BJ (cell line): ENCODE results near the gene ARHGEF10L. TPM values are rescaled to one million over a fixed set of nuclear protein-coding genes. Genes with fewer than 3 reads are reported as not detected.

Experiments used
- CTCF ChIA-PET: fragments of 350-600 bp; formaldehyde crosslinking; extraction: SDS; loops from one replicate; lab custom pipeline; 2021; ENCODE audit warnings: antibody characterized with exemption, inconsistent platforms; lab: Yijun Ruan, JAX
- POLR2A ChIA-PET: fragments of 300-600 bp; sonication (Branson Sonifier 250); formaldehyde crosslinking; extraction: SDS; loops from one replicate; lab custom pipeline; 2021; ENCODE audit warnings: antibody characterized with exemption; lab: Charles Lee
- DNase-seq: peaks from one replicate; pipeline ENCODE4 v3.0.0-alpha.2; 2011; ENCODE audit warnings: low read depth
- H3K27me3 ChIP-seq: 2 replicates; pipeline ENCODE4 v1.6.0; 2011; ENCODE audit warnings: low read length; ENCODE audit not compliant: control insufficient read depth, insufficient read depth
- H3K36me3 ChIP-seq: 2 replicates; pipeline ENCODE4 v1.5.1; 2011; ENCODE audit warnings: low read length; ENCODE audit not compliant: control insufficient read depth, insufficient read depth
- H3K4me3 ChIP-seq: 2 replicates; pipeline ENCODE4 v1.5.1; 2011; ENCODE audit warnings: low read depth, mild to moderate bottlenecking, control low read depth, low read length
- polyA plus RNA-seq: library from polyadenylated mRNA; depleted of rRNA; stranded (reverse); fragments of >200 nt; gene quantifications from 2 replicates; pipeline ENCODE4 v1.2.3, GENCODE V29; 2011
- TF ChIP-seq, protein P1 (sequence below): IDR thresholded peaks from 2 replicates; pipeline ENCODE4 v1.5.1; 2011; ENCODE audit warnings: low read depth, mild to moderate bottlenecking, control low read depth, inconsistent platforms, low read length, moderate library complexity; ENCODE audit not compliant: insufficient read depth

The ARHGEF10L gene
- polyA plus RNA-seq, 1 experiment, result 12.5 TPM

DNA sequence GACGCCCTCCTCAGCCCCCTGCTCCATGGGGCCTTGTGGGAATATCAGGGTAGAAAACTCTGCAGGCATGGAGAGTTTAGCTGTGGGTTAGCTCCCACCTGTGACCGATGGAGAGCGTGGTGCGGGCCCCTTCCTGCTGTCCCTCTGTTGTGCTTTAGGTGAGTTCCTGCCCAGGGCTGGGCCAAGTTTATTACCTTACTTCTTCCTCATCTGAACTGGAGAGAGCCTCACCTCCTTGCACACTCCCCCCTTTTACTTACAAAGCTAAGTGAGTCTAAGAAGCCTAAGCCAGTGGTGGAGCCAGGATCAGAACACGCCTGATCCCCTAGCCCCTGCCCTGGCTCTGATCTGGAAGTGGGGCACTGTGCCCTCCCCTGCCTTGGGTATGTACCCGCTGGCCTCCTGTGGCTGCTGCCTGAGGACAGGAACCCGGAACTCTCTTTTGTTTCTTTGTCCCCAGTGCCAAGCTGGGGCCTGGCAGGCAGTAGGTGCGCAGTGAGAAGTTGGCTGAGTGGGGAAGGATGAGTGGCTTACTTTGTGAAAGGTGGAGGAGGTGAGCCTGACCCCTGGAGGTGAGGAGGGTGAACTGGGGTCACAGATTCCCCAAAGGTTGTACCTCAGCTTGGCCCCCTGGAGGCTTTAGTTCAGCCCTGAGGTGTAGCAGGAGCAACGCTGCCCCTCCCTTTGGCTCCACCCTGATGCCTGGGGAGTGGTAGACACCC is 32.9 kb downstream of the ARHGEF10L start:
- ChIA-PET POLR2A (no interaction called here), CTCF (interaction anchor here (1.0 to 2.1 kb wide), 5 partner anchors 10 to 70 kb away, joined by 3 to 8 read pairs (median 5); no protein-coding TSS in a partner anchor)
- Histone ChIP-seq H3K36me3 (no peaks in the 10 kb centered on the region), H3K4me3 (no peak overlapping the region), H3K27me3 (no peaks in the 10 kb centered on the region)
- no peak for DNase-seq
- TF ChIP-seq, protein P1, sequence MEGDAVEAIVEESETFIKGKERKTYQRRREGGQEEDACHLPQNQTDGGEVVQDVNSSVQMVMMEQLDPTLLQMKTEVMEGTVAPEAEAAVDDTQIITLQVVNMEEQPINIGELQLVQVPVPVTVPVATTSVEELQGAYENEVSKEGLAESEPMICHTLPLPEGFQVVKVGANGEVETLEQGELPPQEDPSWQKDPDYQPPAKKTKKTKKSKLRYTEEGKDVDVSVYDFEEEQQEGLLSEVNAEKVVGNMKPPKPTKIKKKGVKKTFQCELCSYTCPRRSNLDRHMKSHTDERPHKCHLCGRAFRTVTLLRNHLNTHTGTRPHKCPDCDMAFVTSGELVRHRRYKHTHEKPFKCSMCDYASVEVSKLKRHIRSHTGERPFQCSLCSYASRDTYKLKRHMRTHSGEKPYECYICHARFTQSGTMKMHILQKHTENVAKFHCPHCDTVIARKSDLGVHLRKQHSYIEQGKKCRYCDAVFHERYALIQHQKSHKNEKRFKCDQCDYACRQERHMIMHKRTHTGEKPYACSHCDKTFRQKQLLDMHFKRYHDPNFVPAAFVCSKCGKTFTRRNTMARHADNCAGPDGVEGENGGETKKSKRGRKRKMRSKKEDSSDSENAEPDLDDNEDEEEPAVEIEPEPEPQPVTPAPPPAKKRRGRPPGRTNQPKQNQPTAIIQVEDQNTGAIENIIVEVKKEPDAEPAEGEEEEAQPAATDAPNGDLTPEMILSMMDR, result no peak

DNA sequence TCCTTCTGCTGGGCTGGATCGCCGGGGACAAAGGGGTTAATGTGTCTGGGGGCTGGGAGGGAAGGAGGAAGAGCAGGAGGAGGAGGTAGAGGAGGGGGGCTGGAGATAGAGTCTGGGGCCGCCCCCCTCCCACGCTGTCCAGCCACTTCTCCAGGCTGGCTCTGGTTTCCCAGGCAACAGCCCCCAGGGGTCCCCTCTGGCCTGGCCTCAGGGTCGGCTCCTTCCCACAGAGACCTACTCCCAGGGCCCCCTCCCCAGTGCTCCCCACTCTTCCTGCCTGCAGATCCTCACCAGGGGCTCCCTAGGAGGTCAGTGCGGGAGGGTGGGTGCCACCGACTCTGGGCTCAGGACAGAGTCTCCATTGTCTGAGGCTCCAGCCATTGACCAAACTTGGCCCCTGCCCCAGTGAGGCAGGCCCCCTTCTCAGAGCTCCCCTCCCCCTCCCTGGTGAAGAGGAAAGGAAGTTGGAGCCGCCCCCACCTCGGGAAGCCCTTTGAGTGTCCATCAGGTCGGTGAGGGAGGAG is 34.1 kb downstream of the ARHGEF10L start:
- no peaks in the 10 kb centered on the region for H3K36me3 ChIP-seq
- no peaks in the 10 kb centered on the region for H3K27me3 ChIP-seq
- POLR2A ChIA-PET, result no interaction called here
- no peak for DNase-seq
- TF ChIP-seq, protein P1, result no peak
- CTCF ChIA-PET, result interaction anchor here (0.6 to 2.1 kb wide), 8 partner anchors 9 to 149 kb away, joined by 3 to 8 read pairs (median 4); no protein-coding TSS in a partner anchor
- H3K4me3 ChIP-seq, result no peak overlapping the region

DNA sequence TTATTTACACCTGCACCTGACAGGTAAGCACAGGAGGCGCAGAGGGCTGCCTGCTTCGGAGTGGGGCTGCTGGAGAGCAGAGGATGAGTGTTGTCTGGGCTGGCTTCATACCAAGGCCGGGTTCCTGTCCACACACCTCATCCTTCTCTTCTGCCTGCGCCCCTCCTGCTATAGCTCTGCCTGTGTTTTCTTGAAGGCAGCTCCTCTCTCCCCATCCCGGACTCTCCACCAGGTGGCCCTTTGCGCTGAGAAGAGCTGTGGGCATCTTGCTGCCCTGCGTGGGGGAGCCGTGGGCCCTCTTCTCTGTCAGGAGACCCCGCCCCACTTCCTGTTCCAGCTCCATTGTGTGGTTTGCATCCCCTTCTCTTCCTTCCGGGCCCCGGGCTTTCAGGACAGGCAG is 35.0 kb downstream of the ARHGEF10L start:
- no peaks in the 10 kb centered on the region for H3K36me3 ChIP-seq
- ChIA-PET CTCF (interaction anchor here (1.0 to 1.5 kb wide), 7 partner anchors 9 to 72 kb away, joined by 3 to 7 read pairs (median 4); no protein-coding TSS in a partner anchor), POLR2A (no interaction called here)
- H3K4me3 ChIP-seq, result no peak overlapping the region
- no peaks in the 10 kb centered on the region for H3K27me3 ChIP-seq
- TF ChIP-seq, protein P1, result no peak
- no peak for DNase-seq

DNA sequence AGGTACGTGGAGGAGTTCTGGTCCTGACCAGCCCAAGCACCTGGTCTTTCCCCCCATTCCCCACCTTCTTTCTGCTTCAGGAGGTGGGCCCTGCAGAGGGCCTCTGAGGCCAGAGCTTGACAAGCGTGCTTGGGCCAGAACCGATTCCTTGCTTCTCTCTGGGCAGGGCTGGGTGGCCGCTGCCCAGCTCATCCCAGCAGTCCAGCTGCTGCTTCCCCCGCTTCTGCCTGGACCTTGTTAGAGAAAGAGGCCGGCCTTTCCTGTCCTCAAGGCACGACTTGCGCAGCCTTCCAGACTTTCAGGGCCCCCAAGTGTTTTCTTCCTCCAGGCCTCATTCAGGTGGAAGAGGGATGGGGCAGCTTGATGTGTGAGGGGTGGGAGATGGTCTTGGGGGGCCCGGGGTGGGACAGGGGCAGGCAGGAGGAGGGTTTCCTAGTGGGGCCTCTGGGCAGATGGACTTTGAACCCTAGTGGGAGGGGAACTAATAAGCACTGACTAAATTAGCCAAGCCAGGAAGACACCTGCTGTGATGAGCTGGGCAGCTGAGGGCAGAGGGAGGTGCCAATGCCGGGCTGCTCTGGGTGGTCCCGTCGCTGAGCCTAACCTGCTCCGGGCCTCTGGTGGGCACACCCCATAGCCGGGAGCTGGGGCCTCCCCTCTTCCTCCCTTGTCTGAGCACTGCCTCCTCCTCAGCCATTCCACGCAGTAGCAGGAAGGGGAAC is 36.5 kb downstream of the ARHGEF10L start:
- no peak for DNase-seq
- ChIA-PET CTCF (interaction anchor here (1.2 to 1.4 kb wide), 3 partner anchors 7 to 73 kb away, joined by 4 to 5 read pairs (median 5); no protein-coding TSS in a partner anchor), POLR2A (interaction anchor here (0.7 kb wide), 1 partner anchor 10 kb away, joined by 5 read pairs; no protein-coding TSS in a partner anchor)
- H3K4me3 ChIP-seq, result no peak overlapping the region
- H3K36me3 ChIP-seq, result no peaks in the 10 kb centered on the region
- TF ChIP-seq, protein P1, result no peak
- H3K27me3 ChIP-seq, result no peaks in the 10 kb centered on the region

DNA sequence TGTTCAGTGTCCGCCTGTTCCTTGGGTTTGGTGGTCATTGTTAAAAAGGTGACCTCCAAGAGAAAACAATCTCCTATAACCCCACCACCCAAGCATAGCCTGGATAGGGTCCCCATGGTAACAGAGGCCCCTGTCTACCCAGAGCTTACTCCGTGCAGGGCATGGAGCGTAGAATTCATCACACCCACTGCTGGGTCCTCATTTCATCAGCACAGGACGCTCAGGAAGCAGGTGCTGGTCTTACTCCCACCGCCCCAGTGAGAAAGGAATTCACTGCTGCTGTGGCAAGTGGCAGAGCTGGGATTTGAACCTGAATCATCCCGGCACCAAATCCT is 37.0 kb downstream of the ARHGEF10L start:
- Histone ChIP-seq H3K27me3 (no peaks in the 10 kb centered on the region), H3K36me3 (no peaks in the 10 kb centered on the region), H3K4me3 (no peak overlapping the region)
- ChIA-PET POLR2A (no interaction called here), CTCF (no interaction called here)
- TF ChIP-seq, protein P1, result no peak
- DNase-seq, result no peak
